Keratinocyte (primary cell): Measurements from ENCODE around the gene TMEM237. TPM values are rescaled to one million over a fixed set of nuclear protein-coding genes. Genes with fewer than 3 reads are reported as not detected.

Source experiments
- DNase-seq: peaks from one replicate; pipeline ENCODE4 v3.0.0-alpha.2; 2011; ENCODE audit warnings: low read depth, missing footprints, low spot score
- FAIRE-seq: peaks from 2 replicates; lab custom pipeline; 2011; peaks lifted over from hg19 to GRCh38; lab: Jason Lieb, UNC
- H2AFZ ChIP-seq: 2 replicates; pipeline ENCODE4 v1.6.0; 2012; ENCODE audit warnings: low read length, control low read depth, inconsistent platforms; ENCODE audit not compliant: control insufficient read depth
- H3K27ac ChIP-seq: 2 replicates; pipeline ENCODE4 v1.5.1; 2011; ENCODE audit warnings: low read length; ENCODE audit not compliant: control insufficient read depth, insufficient read depth
- H3K27me3 ChIP-seq: 3 replicates; pipeline ENCODE4 v1.6.0; 2011; ENCODE audit warnings: low read length; ENCODE audit not compliant: control insufficient read depth, insufficient read depth; ENCODE audit errors: extremely low read depth
- H3K36me3 ChIP-seq, 2 experiments: 2 replicates in 1 of 2; 3 replicates in 1 of 2; pipeline ENCODE4 v1.5.1; 2011; ENCODE audit warnings: low read length in 2 of 2, mild to moderate bottlenecking in 1 of 2; ENCODE audit not compliant: control insufficient read depth in 2 of 2, insufficient read depth in 2 of 2; ENCODE audit errors: extremely low read depth in 1 of 2
- H3K4me1 ChIP-seq: 3 replicates; pipeline ENCODE4 v1.5.1; 2011; ENCODE audit warnings: low read length; ENCODE audit not compliant: control insufficient read depth, insufficient read depth; ENCODE audit errors: extremely low read depth
- H3K4me2 ChIP-seq: 3 replicates; pipeline ENCODE4 v1.6.0; 2011; ENCODE audit warnings: low read depth, low read length; ENCODE audit not compliant: control insufficient read depth, insufficient read depth; ENCODE audit errors: extremely low read depth
- H3K4me3 ChIP-seq, 3 experiments: fragments of 200-600 bp in 1 of 3; sonication (generic) in 1 of 3; 2 replicates in 2 of 3; 3 replicates in 1 of 3; pipeline ENCODE4 v1.5.1; 2011 to 2016; ENCODE audit warnings: low read length in 3 of 3, mild to moderate bottlenecking in 3 of 3, control low read depth in 2 of 3, inconsistent platforms in 1 of 3, low read depth in 1 of 3, mixed read lengths in 1 of 3, mixed run types in 1 of 3, moderate library complexity in 1 of 3; ENCODE audit not compliant: control insufficient read depth in 2 of 3, insufficient read depth in 2 of 3; ENCODE audit errors: extremely low read depth in 1 of 3
- H3K79me2 ChIP-seq: 2 replicates; pipeline ENCODE4 v1.6.0; 2012; ENCODE audit warnings: low read length; ENCODE audit not compliant: control insufficient read depth, insufficient read depth
- H3K9ac ChIP-seq: 3 replicates; pipeline ENCODE4 v1.6.0; 2011; ENCODE audit warnings: low read length; ENCODE audit not compliant: control insufficient read depth, insufficient read depth; ENCODE audit errors: extremely low read depth
- H3K9me1 ChIP-seq: 3 replicates; pipeline ENCODE4 v1.6.0; 2011; ENCODE audit warnings: low read length; ENCODE audit not compliant: control insufficient read depth, insufficient read depth; ENCODE audit errors: extremely low read depth
- H3K9me3 ChIP-seq: 2 replicates; pipeline ENCODE4 v1.5.1; 2012; ENCODE audit warnings: low read depth, low read length; ENCODE audit not compliant: control insufficient read depth
- H4K20me1 ChIP-seq: 3 replicates; pipeline ENCODE4 v1.6.0; 2011; ENCODE audit warnings: low read length; ENCODE audit not compliant: control insufficient read depth, insufficient read depth; ENCODE audit errors: extremely low read depth
- EZH2 ChIP-seq: IDR thresholded peaks from one replicate; pipeline ENCODE4 v1.6.1; 2012; ENCODE audit warnings: inconsistent platforms, mild to moderate bottlenecking, low read length, moderate library complexity
- dilution Hi-C: fragments of 300-500 bp; cut with MboI; formaldehyde crosslinking; loops from one replicate; pipeline ENCODE4 v1.7.0; 2020; ENCODE audit warnings: low sequenced_read_pairs; ENCODE audit not compliant: extremely low pct_ligation_motif_present
- polyA plus RNA-seq, 5 experiments: library from polyadenylated mRNA; depleted of rRNA in 3 of 5; stranded (reverse) in 3 of 5; stranded (forward) in 1 of 5; unstranded in 1 of 5; fragments of >200 nt; gene quantifications; 1 replicate in 1 of 5; 2 replicates in 3 of 5; 3 replicates in 1 of 5; pipeline versions ENCODE4 v1.2.1 to v1.2.3, GENCODE V29; 2011 to 2012; ENCODE audit warnings: missing spikeins in 2 of 5, low read depth in 1 of 5, low replicate concordance in 1 of 5
- TF ChIP-seq, protein P1 (sequence below), 3 experiments: IDR thresholded peaks in 1 of 3; conservative IDR thresholded peaks in 1 of 3; optimal IDR thresholded peaks in 1 of 3; 2 replicates in 2 of 3; 3 replicates in 1 of 3; pipeline versions ENCODE3 to v1.5.1; 2011; ENCODE audit warnings: low read length in 3 of 3, mild to moderate bottlenecking in 3 of 3, moderate library complexity in 2 of 3, control low read depth in 1 of 3, inconsistent platforms in 1 of 3; ENCODE audit not compliant: insufficient read depth in 2 of 3; ENCODE audit errors: extremely low read depth in 1 of 3

The TMEM237 gene
- polyA plus RNA-seq, 1 donor (not counting 4 experiments of a cell fraction or from before 2014, with no cell fraction given), result 49.6 TPM

- H4K20me1 ChIP-seq, result no peaks in the 10 kb centered on the region
- dilution Hi-C loops, result no loop called here
- H3K4me3 ChIP-seq, result no peak overlapping the region
- no peaks in the 10 kb centered on the region for H3K36me3 ChIP-seq
- DNase-seq, result no peak
- H3K79me2 ChIP-seq, result no peaks in the 10 kb centered on the region
- FAIRE-seq, result no peak
- H3K4me1 ChIP-seq, result peaks cover 9% of the 10 kb centered on the region
- H3K4me2 ChIP-seq, result no peak overlapping the region
- no peaks in the 10 kb centered on the region for H3K9me3 ChIP-seq
- H3K27me3 ChIP-seq, result no peaks in the 10 kb centered on the region
- TF ChIP-seq, protein P1, sequence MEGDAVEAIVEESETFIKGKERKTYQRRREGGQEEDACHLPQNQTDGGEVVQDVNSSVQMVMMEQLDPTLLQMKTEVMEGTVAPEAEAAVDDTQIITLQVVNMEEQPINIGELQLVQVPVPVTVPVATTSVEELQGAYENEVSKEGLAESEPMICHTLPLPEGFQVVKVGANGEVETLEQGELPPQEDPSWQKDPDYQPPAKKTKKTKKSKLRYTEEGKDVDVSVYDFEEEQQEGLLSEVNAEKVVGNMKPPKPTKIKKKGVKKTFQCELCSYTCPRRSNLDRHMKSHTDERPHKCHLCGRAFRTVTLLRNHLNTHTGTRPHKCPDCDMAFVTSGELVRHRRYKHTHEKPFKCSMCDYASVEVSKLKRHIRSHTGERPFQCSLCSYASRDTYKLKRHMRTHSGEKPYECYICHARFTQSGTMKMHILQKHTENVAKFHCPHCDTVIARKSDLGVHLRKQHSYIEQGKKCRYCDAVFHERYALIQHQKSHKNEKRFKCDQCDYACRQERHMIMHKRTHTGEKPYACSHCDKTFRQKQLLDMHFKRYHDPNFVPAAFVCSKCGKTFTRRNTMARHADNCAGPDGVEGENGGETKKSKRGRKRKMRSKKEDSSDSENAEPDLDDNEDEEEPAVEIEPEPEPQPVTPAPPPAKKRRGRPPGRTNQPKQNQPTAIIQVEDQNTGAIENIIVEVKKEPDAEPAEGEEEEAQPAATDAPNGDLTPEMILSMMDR (optimal IDR thresholded peaks at IDR 0.05 in 1 of 3, IDR thresholded peaks at IDR 0.05 in 1 of 3, conservative IDR thresholded peaks at IDR 0.05 in 1 of 3; ENCODE audit: extremely low read depth in 1 of 3, insufficient read depth in 2 of 3, low read length in 3 of 3), result no peak
- no peak for TF ChIP-seq EZH2
- no peak overlapping the region for H2AFZ ChIP-seq
- H3K27ac ChIP-seq, result no peak overlapping the region
- H3K9me1 ChIP-seq, result no peaks in the 10 kb centered on the region
- no peak overlapping the region for H3K9ac ChIP-seq
Observed at GRCh38 chr2:201656102-201656501, 12.8 kb upstream of the TMEM237 start.

GRCh38 chr2:201654616-201655384, 11.5 kb upstream of the TMEM237 start:
- DNase-seq, result no peak
- no peak overlapping the region for H2AFZ ChIP-seq
- no peak overlapping the region for H3K4me2 ChIP-seq
- no peak overlapping the region for H3K27ac ChIP-seq
- H3K79me2 ChIP-seq, result no peaks in the 10 kb centered on the region
- H3K36me3 ChIP-seq, result no peaks in the 10 kb centered on the region
- no peak overlapping the region for H3K9ac ChIP-seq
- TF ChIP-seq, protein P1 (optimal IDR thresholded peaks at IDR 0.05 in 1 of 3, IDR thresholded peaks at IDR 0.05 in 1 of 3, conservative IDR thresholded peaks at IDR 0.05 in 1 of 3; ENCODE audit: extremely low read depth in 1 of 3, insufficient read depth in 2 of 3, low read length in 3 of 3), result no peak
- TF ChIP-seq EZH2, result no peak
- H3K9me1 ChIP-seq, result no peaks in the 10 kb centered on the region
- no peak overlapping the region for H3K4me3 ChIP-seq
- H3K4me1 ChIP-seq, result peaks cover 9% of the 10 kb centered on the region
- H3K9me3 ChIP-seq, result no peaks in the 10 kb centered on the region
- no peak for FAIRE-seq
- H3K27me3 ChIP-seq, result no peaks in the 10 kb centered on the region
- dilution Hi-C loops, result no loop called here
- H4K20me1 ChIP-seq, result no peaks in the 10 kb centered on the region
